ENCODE data around the gene SLC6A3. TPM values are rescaled to one million over a fixed set of nuclear protein-coding genes. Genes with fewer than 3 reads are reported as not detected.

SLC6A3 gene
- total RNA-seq, 1 experiment from 2014 or later: not detected

DNA sequence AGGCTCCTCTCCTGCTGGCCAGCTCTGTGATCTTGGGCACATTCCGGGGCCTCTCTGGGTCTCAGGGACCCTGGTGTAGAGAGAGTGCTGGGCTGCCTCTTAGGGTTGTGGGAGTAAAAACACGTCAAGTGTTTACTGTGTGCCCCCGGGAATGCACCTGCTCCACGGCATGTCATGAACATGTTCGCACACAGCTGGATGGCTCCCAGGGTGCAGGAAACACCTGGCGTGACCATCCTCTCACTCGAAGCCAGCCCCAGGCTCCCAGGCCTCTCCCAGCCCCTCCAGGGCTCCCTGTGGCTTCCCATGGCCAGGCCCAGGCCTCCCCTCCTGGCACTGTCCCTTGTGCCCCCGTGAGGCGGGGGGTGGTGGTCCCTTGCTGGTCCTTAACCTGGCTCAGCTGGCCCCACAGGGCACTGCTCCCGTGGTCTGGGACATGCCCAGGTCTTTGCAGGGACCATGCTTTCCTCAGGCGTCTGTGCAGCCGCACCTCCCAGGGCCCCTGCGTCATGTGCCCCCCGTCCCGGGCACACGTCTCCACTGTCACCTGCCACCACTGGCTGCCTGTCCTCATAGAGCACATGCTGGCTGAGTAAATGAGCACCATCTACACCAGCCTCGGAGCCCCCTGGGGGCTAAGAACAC lies 44.9 kb downstream of the SLC6A3 start:
- no TSS peak for BruUV-seq (replicated peaks)
- no peak overlapping the region for H3K4me3 Mint-ChIP-seq (ENCODE audit: unreplicated experiment)
- no peak for DNase-seq
- Histone ChIP-seq H3K4me1 (no peaks in the 10 kb centered on the region), H3K27me3 (replicated peaks; ENCODE audit: control insufficient read depth, insufficient read depth, low read length) (peaks cover 6% of the 10 kb centered on the region; the same call in 1 of the 2 replicates), H3K4me3 (ENCODE audit: low read depth, low read length) (no peak overlapping the region), H3K9me3 (no peaks in the 10 kb centered on the region), H3K36me3 (ENCODE audit: control insufficient read depth, insufficient read depth, low read length) (no peaks in the 10 kb centered on the region)
- POLR2A ChIA-PET: no interaction called here
- peaks cover 11% of the 10 kb centered on the region for H3K9me3 Mint-ChIP-seq (ENCODE audit: unreplicated experiment)
- no peaks in the 10 kb centered on the region for H3K4me1 Mint-ChIP-seq (ENCODE audit: low read depth, unreplicated experiment)
- H3K27ac Mint-ChIP-seq (ENCODE audit: unreplicated experiment): no peak overlapping the region
- TF ChIP-seq, protein P1, sequence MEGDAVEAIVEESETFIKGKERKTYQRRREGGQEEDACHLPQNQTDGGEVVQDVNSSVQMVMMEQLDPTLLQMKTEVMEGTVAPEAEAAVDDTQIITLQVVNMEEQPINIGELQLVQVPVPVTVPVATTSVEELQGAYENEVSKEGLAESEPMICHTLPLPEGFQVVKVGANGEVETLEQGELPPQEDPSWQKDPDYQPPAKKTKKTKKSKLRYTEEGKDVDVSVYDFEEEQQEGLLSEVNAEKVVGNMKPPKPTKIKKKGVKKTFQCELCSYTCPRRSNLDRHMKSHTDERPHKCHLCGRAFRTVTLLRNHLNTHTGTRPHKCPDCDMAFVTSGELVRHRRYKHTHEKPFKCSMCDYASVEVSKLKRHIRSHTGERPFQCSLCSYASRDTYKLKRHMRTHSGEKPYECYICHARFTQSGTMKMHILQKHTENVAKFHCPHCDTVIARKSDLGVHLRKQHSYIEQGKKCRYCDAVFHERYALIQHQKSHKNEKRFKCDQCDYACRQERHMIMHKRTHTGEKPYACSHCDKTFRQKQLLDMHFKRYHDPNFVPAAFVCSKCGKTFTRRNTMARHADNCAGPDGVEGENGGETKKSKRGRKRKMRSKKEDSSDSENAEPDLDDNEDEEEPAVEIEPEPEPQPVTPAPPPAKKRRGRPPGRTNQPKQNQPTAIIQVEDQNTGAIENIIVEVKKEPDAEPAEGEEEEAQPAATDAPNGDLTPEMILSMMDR (IDR thresholded peaks at IDR 0.05; ENCODE audit: insufficient read depth in 1 of 2, low read depth in 1 of 2, low read length in 1 of 2, severe bottlenecking in 1 of 2, unreplicated experiment in 1 of 2): no peak
- peaks cover 31% of the 10 kb centered on the region for H3K27me3 Mint-ChIP-seq (ENCODE audit: insufficient read depth, unreplicated experiment)
- intact Hi-C loops (cut with micrococcal nuclease; ENCODE audit: unreplicated experiment): no loop called here
- peaks cover 5% of the 10 kb centered on the region for H3K36me3 Mint-ChIP-seq (ENCODE audit: insufficient read depth, unreplicated experiment)
- CTCF ChIA-PET: no interaction called here

DNA sequence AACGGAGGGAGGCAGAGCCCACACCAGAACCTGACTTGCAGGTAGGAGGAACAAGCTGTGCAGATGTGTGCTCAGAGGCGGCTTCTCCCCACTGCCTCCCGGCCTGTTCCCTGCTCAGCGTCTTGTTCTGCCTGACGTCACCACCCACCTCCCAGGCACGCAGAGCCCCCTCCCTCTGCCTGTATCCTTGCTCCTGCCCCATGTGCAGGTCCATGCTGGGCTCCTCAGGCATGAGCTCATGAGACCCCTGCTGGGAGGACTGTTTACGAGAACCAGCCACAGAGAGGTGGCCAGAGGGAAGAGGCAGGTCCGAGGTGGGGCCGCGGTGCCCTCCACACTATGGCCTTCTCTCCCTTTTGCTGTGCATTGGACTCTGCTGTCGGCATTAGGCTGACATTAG lies 45.5 kb downstream of the SLC6A3 start:
- intact Hi-C loops (cut with micrococcal nuclease; ENCODE audit: unreplicated experiment): no loop called here
- no TSS peak for BruUV-seq (replicated peaks)
- Histone ChIP-seq H3K27me3 (replicated peaks; ENCODE audit: control insufficient read depth, insufficient read depth, low read length) (peaks cover 6% of the 10 kb centered on the region), H3K36me3 (ENCODE audit: control insufficient read depth, insufficient read depth, low read length) (no peaks in the 10 kb centered on the region), H3K9me3 (no peaks in the 10 kb centered on the region), H3K4me1 (no peaks in the 10 kb centered on the region), H3K4me3 (ENCODE audit: low read depth, low read length) (no peak overlapping the region)
- POLR2A ChIA-PET: no interaction called here
- H3K27me3 Mint-ChIP-seq (ENCODE audit: insufficient read depth, unreplicated experiment): peaks cover 31% of the 10 kb centered on the region
- CTCF ChIA-PET: no interaction called here
- H3K9me3 Mint-ChIP-seq (ENCODE audit: unreplicated experiment): peaks cover 11% of the 10 kb centered on the region
- H3K4me3 Mint-ChIP-seq (ENCODE audit: unreplicated experiment): no peak overlapping the region
- H3K36me3 Mint-ChIP-seq (ENCODE audit: insufficient read depth, unreplicated experiment): peaks cover 5% of the 10 kb centered on the region
- TF ChIP-seq, protein P1 (IDR thresholded peaks at IDR 0.05; ENCODE audit: insufficient read depth in 1 of 2, low read depth in 1 of 2, low read length in 1 of 2, severe bottlenecking in 1 of 2, unreplicated experiment in 1 of 2): no peak
- no peak overlapping the region for H3K27ac Mint-ChIP-seq (ENCODE audit: unreplicated experiment)
- no peak for DNase-seq
- H3K4me1 Mint-ChIP-seq (ENCODE audit: low read depth, unreplicated experiment): no peaks in the 10 kb centered on the region

DNA sequence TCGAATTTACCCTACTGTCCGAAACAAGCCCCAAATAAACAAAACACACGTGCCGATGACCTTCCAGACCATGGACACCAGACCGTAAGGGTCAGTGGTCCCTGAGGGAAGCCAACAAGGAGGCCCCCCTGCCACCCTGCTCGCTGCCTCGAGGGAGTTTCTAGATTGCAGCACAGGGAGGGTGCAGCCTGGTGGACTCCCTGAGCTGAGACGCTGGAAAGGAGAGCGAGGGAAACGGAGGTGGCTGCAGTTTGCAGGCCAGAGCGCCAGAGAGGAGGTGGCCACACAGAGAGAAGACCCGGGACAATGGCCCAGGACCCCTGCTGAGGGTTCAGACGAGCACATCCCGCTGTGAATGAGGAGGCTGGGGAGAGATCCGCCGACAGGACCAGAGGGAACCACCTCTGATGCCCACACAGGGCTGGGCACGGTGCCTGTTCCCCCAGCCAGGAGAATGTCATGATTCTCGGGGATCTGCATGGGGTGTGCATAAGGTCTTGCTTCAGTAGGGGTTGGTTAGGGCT lies 48.9 kb downstream of the SLC6A3 start:
- Histone ChIP-seq H3K9me3 (no peaks in the 10 kb centered on the region), H3K27me3 (replicated peaks; ENCODE audit: control insufficient read depth, insufficient read depth, low read length) (peaks cover 6% of the 10 kb centered on the region), H3K36me3 (ENCODE audit: control insufficient read depth, insufficient read depth, low read length) (no peaks in the 10 kb centered on the region), H3K4me3 (ENCODE audit: low read depth, low read length) (no peak overlapping the region), H3K4me1 (no peaks in the 10 kb centered on the region)
- intact Hi-C loops (cut with micrococcal nuclease; ENCODE audit: unreplicated experiment): no loop called here
- Mint-ChIP-seq H3K9me3 (ENCODE audit: unreplicated experiment) (peaks cover 11% of the 10 kb centered on the region), H3K36me3 (ENCODE audit: insufficient read depth, unreplicated experiment) (peaks cover 5% of the 10 kb centered on the region), H3K27ac (ENCODE audit: unreplicated experiment) (no peak overlapping the region), H3K4me1 (ENCODE audit: low read depth, unreplicated experiment) (no peaks in the 10 kb centered on the region), H3K4me3 (ENCODE audit: unreplicated experiment) (no peak overlapping the region), H3K27me3 (ENCODE audit: insufficient read depth, unreplicated experiment) (peaks cover 34% of the 10 kb centered on the region)
- POLR2A ChIA-PET: no interaction called here
- CTCF ChIA-PET: no interaction called here
- BruUV-seq (replicated peaks): no TSS peak
- TF ChIP-seq, protein P1 (IDR thresholded peaks at IDR 0.05; ENCODE audit: insufficient read depth in 1 of 2, low read depth in 1 of 2, low read length in 1 of 2, severe bottlenecking in 1 of 2, unreplicated experiment in 1 of 2): no peak
- DNase-seq: no peak

Data from Caco-2 (cell line).